GM23338 (cell line): ENCODE measurements around the gene DNAH17. TPM values are rescaled to one million over a fixed set of nuclear protein-coding genes. Genes with fewer than 3 reads are reported as not detected.

Experiments used
- ATAC-seq: fragments of 200-7000 bp; cut with Tn5 transposase; 3 replicates; pipeline ENCODE4 v1.9.1; 2020
- DNase-seq: peaks from one replicate; pipeline ENCODE4 v3.0.0-alpha.2; 2015; ENCODE audit warnings: low spot score
- H2AFZ ChIP-seq: fragments of 200-600 bp; sonication (generic); 2 replicates; pipeline ENCODE4 v1.8.0; 2016; ENCODE audit warnings: antibody characterized with exemption, mild to moderate bottlenecking, moderate library complexity
- H3F3A ChIP-seq: fragments of 200-600 bp; sonication (generic); replicated peaks from 2 replicates; pipeline ENCODE4 v1.8.0; 2017; ENCODE audit warnings: antibody characterized with exemption, mixed run types, low read depth
- H3K27ac ChIP-seq: fragments of 200-600 bp; sonication (generic); 2 replicates; pipeline ENCODE4 v1.6.1; 2016; ENCODE audit warnings: low read depth
- H3K27me3 ChIP-seq: fragments of 200-600 bp; sonication (generic); 2 replicates; pipeline ENCODE4 v1.8.0; 2016; ENCODE audit warnings: mild to moderate bottlenecking, mixed run types, moderate library complexity; ENCODE audit not compliant: insufficient read depth
- H3K36me3 ChIP-seq: fragments of 200-600 bp; sonication (generic); 2 replicates; pipeline ENCODE4 v1.8.0; 2016; ENCODE audit warnings: mild to moderate bottlenecking; ENCODE audit not compliant: insufficient read depth
- H3K4me1 ChIP-seq: fragments of 200-600 bp; sonication (generic); 2 replicates; pipeline ENCODE4 v1.8.0; 2016; ENCODE audit warnings: mild to moderate bottlenecking, moderate library complexity; ENCODE audit not compliant: insufficient read depth
- H3K4me2 ChIP-seq: fragments of 200-600 bp; sonication (generic); 2 replicates; pipeline ENCODE4 v1.7.1; 2017; ENCODE audit warnings: mixed run types
- H3K4me3 ChIP-seq: fragments of 200-600 bp; sonication (generic); 2 replicates; pipeline ENCODE4 v1.6.1; 2016; ENCODE audit warnings: mixed run types
- H3K79me2 ChIP-seq: fragments of 200-600 bp; sonication (generic); replicated peaks from 2 replicates; pipeline ENCODE4 v1.8.0; 2017; ENCODE audit warnings: mild to moderate bottlenecking; ENCODE audit not compliant: insufficient read depth
- H3K9me2 ChIP-seq: fragments of 200-600 bp; sonication (generic); 2 replicates; pipeline ENCODE4 v1.8.0; 2017; ENCODE audit not compliant: insufficient read depth
- H4K20me1 ChIP-seq: fragments of 200-600 bp; sonication (generic); replicated peaks from 2 replicates; pipeline ENCODE4 v1.8.0; 2017; ENCODE audit warnings: mild to moderate bottlenecking; ENCODE audit not compliant: insufficient read depth
- H3K27ac Mint-ChIP-seq: 2 replicates; pipeline ENCODE4 v1.8.0; 2020; ENCODE audit warnings: inconsistent platforms, mild to moderate bottlenecking, moderate library complexity, mixed read lengths
- H3K27me3 Mint-ChIP-seq: 3 replicates; pipeline ENCODE4 v1.8.0; 2022; ENCODE audit warnings: low read depth, mild to moderate bottlenecking, moderate library complexity, mixed read lengths, inconsistent platforms; ENCODE audit not compliant: insufficient read depth, poor library complexity
- H3K36me3 Mint-ChIP-seq: 3 replicates; pipeline ENCODE4 v1.8.0; 2021; ENCODE audit warnings: low read depth, mild to moderate bottlenecking, inconsistent platforms, moderate library complexity, mixed read lengths
- H3K4me1 Mint-ChIP-seq: 3 replicates; pipeline ENCODE4 v1.8.0; 2020; ENCODE audit warnings: mild to moderate bottlenecking, inconsistent platforms, mixed read lengths
- H3K4me3 Mint-ChIP-seq: 3 replicates; pipeline ENCODE4 v1.8.0; 2021; ENCODE audit warnings: moderate library complexity, mild to moderate bottlenecking, inconsistent platforms, mixed read lengths
- H3K9me3 Mint-ChIP-seq: 3 replicates; pipeline ENCODE4 v1.8.0; 2020; ENCODE audit warnings: moderate library complexity, mild to moderate bottlenecking, inconsistent platforms, mixed read lengths
- EZH2 ChIP-seq: fragments of 200-600 bp; sonication (generic); IDR thresholded peaks from one replicate; pipeline ENCODE4 v1.8.0; 2017; ENCODE audit warnings: antibody characterized with exemption, mild to moderate bottlenecking, low read depth; ENCODE audit not compliant: unreplicated experiment
- polyA plus RNA-seq: library from polyadenylated mRNA; unstranded; fragments of >200 nt; fragmentation: Nextera tagmentation; extraction: Ambion mirVana; gene quantifications from 2 replicates; pipeline ENCODE4 v1.2.1, GENCODE V29; 2016
- total RNA-seq: library from RNA; depleted of rRNA; stranded (reverse); fragments of >200 nt; shearing (Covaris generic); gene quantifications from 2 replicates; pipeline ENCODE4 v1.2.3, GENCODE V29; 2014
- TF ChIP-seq, protein P1 (sequence below): fragments of 250-450 bp; sonication (Bioruptor Pico); IDR thresholded peaks from 2 replicates; pipeline ENCODE4 v1.5.0; 2020; ENCODE audit warnings: mild to moderate bottlenecking, moderate library complexity

The DNAH17 gene
- total and polyA plus RNA-seq, 2 experiments from 2014 or later, result 0.59 to 2.0 TPM

DNA sequence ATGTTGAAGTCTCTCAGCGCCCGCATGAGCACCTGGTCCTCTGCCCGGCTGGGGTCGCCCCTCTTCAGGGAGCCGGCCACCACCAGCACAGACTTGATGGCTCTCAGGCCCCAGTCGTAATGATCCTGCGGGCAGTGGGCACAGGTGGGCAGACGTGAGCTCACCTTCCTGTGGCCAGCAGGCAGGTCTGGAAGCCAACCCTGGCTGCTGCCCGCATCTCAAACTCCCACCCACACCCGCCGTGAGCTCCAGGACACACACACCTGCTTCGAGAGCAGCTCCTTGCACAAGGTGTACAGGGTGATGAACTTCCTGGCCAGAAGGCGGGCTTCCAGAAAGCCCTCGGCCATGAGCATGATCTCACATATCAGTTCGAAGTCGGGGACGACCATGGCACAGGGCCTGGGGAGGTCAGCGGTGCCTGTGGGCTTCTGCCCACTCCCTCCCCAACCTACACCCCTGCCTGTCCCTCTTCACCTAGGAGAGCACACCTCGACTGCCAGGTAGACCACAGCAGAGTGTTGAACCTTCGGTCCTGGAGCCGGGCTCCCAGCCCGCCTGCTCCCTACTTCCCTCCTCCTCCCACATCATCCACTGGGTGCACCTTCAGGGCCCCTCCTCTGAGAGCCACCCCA is 82.4 kb downstream of the DNAH17 start (continued):
- TF ChIP-seq, protein P1, sequence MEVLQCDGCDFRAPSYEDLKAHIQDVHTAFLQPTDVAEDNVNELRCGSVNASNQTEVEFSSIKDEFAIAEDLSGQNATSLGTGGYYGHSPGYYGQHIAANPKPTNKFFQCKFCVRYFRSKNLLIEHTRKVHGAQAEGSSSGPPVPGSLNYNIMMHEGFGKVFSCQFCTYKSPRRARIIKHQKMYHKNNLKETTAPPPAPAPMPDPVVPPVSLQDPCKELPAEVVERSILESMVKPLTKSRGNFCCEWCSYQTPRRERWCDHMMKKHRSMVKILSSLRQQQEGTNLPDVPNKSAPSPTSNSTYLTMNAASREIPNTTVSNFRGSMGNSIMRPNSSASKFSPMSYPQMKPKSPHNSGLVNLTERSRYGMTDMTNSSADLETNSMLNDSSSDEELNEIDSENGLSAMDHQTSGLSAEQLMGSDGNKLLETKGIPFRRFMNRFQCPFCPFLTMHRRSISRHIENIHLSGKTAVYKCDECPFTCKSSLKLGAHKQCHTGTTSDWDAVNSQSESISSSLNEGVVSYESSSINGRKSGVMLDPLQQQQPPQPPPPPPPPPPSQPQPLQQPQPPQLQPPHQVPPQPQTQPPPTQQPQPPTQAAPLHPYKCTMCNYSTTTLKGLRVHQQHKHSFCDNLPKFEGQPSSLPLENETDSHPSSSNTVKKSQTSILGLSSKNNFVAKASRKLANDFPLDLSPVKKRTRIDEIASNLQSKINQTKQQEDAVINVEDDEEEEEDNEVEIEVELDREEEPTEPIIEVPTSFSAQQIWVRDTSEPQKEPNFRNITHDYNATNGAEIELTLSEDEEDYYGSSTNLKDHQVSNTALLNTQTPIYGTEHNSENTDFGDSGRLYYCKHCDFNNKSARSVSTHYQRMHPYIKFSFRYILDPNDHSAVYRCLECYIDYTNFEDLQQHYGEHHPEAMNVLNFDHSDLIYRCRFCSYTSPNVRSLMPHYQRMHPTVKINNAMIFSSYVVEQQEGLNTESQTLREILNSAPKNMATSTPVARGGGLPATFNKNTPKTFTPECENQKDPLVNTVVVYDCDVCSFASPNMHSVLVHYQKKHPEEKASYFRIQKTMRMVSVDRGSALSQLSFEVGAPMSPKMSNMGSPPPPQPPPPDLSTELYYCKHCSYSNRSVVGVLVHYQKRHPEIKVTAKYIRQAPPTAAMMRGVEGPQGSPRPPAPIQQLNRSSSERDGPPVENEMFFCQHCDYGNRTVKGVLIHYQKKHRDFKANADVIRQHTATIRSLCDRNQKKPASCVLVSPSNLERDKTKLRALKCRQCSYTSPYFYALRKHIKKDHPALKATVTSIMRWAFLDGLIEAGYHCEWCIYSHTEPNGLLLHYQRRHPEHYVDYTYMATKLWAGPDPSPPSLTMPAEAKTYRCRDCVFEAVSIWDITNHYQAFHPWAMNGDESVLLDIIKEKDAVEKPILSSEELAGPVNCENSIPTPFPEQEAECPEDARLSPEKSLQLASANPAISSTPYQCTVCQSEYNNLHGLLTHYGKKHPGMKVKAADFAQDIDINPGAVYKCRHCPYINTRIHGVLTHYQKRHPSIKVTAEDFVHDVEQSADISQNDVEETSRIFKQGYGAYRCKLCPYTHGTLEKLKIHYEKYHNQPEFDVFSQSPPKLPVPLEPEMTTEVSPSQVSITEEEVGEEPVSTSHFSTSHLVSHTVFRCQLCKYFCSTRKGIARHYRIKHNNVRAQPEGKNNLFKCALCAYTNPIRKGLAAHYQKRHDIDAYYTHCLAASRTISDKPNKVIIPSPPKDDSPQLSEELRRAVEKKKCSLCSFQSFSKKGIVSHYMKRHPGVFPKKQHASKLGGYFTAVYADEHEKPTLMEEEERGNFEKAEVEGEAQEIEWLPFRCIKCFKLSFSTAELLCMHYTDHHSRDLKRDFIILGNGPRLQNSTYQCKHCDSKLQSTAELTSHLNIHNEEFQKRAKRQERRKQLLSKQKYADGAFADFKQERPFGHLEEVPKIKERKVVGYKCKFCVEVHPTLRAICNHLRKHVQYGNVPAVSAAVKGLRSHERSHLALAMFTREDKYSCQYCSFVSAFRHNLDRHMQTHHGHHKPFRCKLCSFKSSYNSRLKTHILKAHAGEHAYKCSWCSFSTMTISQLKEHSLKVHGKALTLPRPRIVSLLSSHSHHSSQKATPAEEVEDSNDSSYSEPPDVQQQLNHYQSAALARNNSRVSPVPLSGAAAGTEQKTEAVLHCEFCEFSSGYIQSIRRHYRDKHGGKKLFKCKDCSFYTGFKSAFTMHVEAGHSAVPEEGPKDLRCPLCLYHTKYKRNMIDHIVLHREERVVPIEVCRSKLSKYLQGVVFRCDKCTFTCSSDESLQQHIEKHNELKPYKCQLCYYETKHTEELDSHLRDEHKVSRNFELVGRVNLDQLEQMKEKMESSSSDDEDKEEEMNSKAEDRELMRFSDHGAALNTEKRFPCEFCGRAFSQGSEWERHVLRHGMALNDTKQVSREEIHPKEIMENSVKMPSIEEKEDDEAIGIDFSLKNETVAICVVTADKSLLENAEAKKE, result no peak

DNA sequence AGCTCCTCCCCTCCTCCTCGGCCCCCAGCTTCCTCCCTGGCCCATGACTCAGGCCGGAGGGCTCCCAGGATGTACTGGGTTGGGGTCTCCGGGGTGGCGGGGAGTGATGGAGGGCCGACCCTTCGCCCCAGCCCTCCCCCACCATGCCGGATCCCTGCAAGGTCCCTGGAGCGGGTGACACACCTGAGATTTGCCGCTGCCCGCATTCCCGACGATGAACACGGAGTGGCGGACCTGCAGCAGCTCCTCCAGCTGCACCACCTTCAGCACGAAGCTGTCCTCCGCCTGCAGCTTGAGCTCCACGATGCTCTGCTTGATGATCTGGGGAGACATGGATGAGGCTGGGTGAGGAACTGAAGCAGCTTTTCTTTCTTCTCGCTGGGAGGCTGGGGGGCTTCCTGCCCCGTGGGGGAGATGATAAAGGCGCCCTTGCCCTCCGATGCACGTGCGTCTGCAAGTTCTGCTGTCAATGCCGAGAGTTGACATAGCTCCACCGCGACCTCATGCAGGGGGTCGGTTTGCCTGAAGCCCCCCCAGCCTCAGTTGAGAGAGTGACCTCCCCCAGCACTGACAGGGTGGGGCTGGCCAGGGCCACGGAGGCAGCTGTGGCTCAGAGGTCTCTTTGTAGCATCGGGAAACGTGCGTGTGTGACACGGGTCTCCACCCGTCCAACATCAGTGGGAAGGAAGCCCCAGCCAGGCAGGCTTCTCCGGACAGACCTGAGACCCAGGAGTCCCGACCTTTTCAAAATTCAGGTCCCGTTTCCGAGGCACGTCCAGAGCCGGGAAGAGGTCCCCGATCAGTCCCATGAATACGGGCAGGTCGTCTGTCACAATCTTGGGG is 83.1 kb downstream of the DNAH17 start:
- Histone ChIP-seq H3K27ac (no peak overlapping the region), H3K27me3 (no peaks in the 10 kb centered on the region), H4K20me1 (no peaks in the 10 kb centered on the region; the same call in 1 of the 2 replicates), H3F3A (no peaks in the 10 kb centered on the region), H3K4me3 (no peak overlapping the region), H3K79me2 (no peaks in the 10 kb centered on the region), H3K4me2 (no peak overlapping the region), H2AFZ (no peak overlapping the region), H3K9me2 (no peaks in the 10 kb centered on the region), H3K4me1 (peaks cover 9% of the 10 kb centered on the region), H3K36me3 (no peaks in the 10 kb centered on the region)
- DNase-seq (no peak), ATAC-seq (no peak)
- Mint-ChIP-seq H3K27me3 (peaks cover 22% of the 10 kb centered on the region), H3K4me1 (peaks cover 9% of the 10 kb centered on the region), H3K4me3 (no peak overlapping the region), H3K36me3 (no peaks in the 10 kb centered on the region), H3K9me3 (no peaks in the 10 kb centered on the region; the same call in 2 of the 3 replicates), H3K27ac (no peak overlapping the region)
- TF ChIP-seq EZH2, result no peak
- TF ChIP-seq, protein P1, result no peak
